Occipital lobe (tissue), 2 donors: ENCODE results near the gene STYXL2. TPM values are rescaled to one million over a fixed set of nuclear protein-coding genes. Genes with fewer than 3 reads are reported as not detected.

Experiments
- DNase-seq: peaks from one replicate; lab custom pipeline; 2025; lab: John Stamatoyannopoulos, UW
- total RNA-seq: library from RNA; depleted of rRNA; stranded (reverse); fragments of >200 nt; gene quantifications from one replicate; pipeline ENCODE4 v1.2.3, GENCODE V29; 2014

The STYXL2 gene
- total RNA-seq, 1 donor from 2014 or later, result 0.16 TPM

- DNase-seq, result no peak
Measured at GRCh38 chr1:167077868-167078210, 16.0 kb upstream of the STYXL2 start.

GRCh38 chr1:167081594-167082156, 12.2 kb upstream of the STYXL2 start:
- no peak for DNase-seq

- no peak for DNase-seq
Measured at GRCh38 chr1:167082511-167083027, 11.3 kb upstream of the STYXL2 start.

- no peak for DNase-seq
Measured at GRCh38 chr1:167083066-167083665, 10.7 kb upstream of the STYXL2 start.

- DNase-seq, result no peak
Measured at GRCh38 chr1:167083871-167084270, 10.0 kb upstream of the STYXL2 start.

- DNase-seq, result no peak
Measured at GRCh38 chr1:167084757-167085156, 9.1 kb upstream of the STYXL2 start.

- DNase-seq, result no peak
Measured at GRCh38 chr1:167086033-167086432, 7.8 kb upstream of the STYXL2 start.

GRCh38 chr1:167086768-167087167, 7.1 kb upstream of the STYXL2 start:
- DNase-seq, result no peak

- no peak for DNase-seq
Measured at GRCh38 chr1:167088746-167089417, 5.0 kb upstream of the STYXL2 start.

- DNase-seq, result no peak
Measured at GRCh38 chr1:167089939-167090313, 3.9 kb upstream of the STYXL2 start.

- DNase-seq, result no peak
Measured at GRCh38 chr1:167090314-167090942, 3.4 kb upstream of the STYXL2 start, which contains the start of gene GPA33. GPA33 (minus strand) TSS chr1:167090377; CDS start chr1:167090287, 90 bp downstream.

GRCh38 chr1:167092653-167093052, 1.2 kb upstream of the STYXL2 start:
- no peak for DNase-seq

GRCh38 chr1:167094690-167095089, 815 bp downstream of the STYXL2 start:
- no peak for DNase-seq

- DNase-seq, result no peak
Measured at GRCh38 chr1:167095368-167095767, 1.5 kb downstream of the STYXL2 start.

GRCh38 chr1:167099851-167100250, 6.0 kb downstream of the STYXL2 start:
- no peak for DNase-seq

- DNase-seq, result no peak
Measured at GRCh38 chr1:167100730-167101129, 6.9 kb downstream of the STYXL2 start.

GRCh38 chr1:167101754-167102153, 7.9 kb downstream of the STYXL2 start:
- DNase-seq, result no peak

- DNase-seq, result no peak
Measured at GRCh38 chr1:167102906-167103573, 9.2 kb downstream of the STYXL2 start.

- DNase-seq, result no peak
Measured at GRCh38 chr1:167104256-167104633, 10.4 kb downstream of the STYXL2 start.

- DNase-seq, result no peak
Measured at GRCh38 chr1:167105271-167106118, 11.6 kb downstream of the STYXL2 start.

- DNase-seq, result no peak
Measured at GRCh38 chr1:167106119-167106461, 12.2 kb downstream of the STYXL2 start.
